HG02763 (cell line): Measurements from ENCODE around the gene TBC1D8.

Source experiments
- ATAC-seq: cut with Tn5 transposase; IDR thresholded peaks from one replicate; pipeline ENCODE4 v1.9.1; 2021; ENCODE audit warnings: mild to moderate bottlenecking, moderate library complexity; ENCODE audit not compliant: unreplicated experiment

The TBC1D8 gene

DNA sequence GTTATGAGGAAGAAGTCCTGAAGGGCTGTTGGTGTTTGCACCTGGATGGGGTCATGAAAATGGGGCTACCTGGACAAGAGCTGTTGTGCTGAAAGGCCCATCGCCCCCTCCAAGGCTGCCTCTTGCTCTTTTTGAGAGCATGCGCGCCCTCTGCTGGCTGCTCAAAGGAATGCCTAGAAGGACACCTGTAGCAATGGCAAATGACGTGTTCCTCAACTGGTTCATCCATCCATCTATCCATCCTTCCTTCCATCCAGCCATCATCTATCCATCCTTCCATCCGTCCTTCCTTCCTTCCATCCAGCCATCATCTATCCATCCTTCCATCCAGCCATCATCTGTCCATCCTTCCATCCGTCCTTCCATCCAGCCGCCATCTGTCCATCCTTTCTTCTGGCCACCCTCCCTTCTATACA is 166.3 kb downstream of the TBC1D8 start:
- no peak for ATAC-seq

DNA sequence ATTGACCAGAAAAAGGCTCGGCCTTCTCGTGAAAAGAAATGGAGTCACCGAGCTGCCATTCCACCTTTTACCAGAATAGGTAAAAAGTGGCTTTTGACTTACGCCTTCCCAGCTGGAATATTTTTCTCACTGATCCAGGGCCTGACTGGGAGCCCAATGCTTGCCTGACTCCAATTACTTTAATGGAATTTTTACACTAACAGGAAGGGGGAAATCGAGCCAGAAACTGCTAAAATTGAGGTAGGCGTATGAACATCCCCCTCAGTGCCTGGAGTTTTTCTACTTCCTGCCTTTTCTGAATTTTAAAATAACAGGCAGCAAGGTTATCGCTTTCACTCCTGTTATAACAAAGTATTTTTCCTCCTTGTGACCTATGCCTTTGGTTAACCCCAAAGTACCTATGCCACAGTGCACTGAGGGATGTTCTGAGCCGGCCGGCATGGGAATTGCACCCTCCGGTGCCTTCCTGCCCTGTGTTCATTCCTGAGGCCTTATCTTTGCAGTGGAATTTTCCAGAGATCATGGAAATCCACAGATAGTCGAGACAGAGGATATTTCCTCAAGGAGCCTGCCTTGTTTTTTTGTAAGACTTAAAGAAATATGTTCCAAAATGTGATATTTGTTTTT is 167.4 kb downstream of the TBC1D8 start:
- no peak for ATAC-seq

DNA sequence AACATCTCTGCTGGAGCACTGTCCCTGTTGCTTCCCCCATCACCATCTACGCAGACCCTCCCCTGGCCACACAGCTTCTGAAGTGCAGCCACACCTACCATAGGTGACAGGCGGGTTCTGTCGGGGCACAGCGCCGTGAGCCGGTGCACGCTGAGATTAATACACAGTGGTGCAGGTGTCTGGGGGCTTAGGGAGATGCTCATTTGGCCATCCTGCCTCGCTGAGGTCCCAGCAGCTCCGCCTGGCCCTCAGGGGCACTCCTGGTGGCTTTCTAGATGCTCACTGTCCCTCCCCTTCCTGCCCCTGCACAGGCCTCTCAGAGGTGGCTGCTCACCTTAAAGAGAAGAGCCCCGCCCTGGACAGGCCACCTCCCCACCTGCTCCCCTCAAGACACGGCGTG is 168.0 kb downstream of the TBC1D8 start:
- ATAC-seq, result no peak

DNA sequence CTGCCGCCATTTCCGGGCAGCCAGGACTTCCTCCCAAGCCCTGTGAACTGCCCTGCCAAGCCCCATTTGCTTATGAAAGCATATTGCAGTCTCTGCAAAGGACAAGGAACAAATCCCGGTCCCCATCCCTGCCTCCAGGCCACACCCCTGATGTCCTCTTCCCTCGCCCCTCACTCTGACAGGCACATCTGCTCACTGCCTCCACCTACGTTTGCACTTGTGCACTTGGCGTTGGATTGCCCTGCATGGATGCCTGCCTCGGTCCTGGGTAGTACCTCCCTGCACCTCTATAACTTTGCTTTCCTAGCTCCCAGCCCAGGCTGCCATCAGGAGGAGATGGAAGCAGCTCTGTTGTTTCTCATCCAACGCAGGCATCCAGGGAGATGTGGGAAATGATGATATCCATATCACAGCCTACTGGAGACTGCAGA is 168.7 kb downstream of the TBC1D8 start:
- ATAC-seq, result no peak

DNA sequence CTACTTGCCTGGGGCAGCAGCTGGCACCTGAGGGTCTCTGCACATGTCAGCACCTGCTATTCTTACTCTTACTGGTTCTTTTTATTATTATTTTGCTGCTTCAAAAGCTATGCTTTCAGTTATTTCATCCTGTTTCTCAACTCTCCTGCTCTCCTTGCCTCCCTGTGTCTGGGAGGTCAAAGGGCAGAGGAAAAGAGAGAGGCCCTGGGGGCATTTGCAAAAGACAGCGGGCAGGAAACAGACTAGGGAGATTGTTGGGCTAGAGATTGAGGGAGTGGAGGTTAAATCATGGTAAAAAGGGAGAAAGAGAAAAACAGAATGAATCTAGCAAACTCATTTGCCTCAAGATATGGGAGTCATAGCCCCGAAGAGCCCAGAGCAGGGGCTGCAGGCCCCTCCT is 170.2 kb downstream of the TBC1D8 start:
- no peak for ATAC-seq

DNA sequence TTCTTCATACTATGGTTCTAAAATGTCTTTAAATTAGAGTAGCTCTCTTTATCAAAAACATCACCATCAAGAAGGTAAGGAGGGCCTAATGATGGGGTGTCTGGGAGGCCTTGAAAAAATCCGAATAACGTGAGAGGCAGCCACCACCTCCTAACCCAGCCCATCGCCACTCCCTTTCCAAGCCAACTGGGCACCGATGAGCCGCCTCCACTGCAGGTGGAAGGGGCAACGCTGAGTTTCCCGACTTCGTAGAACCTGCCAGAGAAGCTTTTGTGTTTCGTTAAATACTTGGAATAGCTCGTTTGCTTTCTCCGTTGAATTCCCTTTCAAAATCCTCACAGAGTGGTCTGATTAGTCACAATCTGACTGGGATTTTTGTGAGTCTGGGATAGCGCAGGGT is 171.1 kb downstream of the TBC1D8 start:
- no peak for ATAC-seq

DNA sequence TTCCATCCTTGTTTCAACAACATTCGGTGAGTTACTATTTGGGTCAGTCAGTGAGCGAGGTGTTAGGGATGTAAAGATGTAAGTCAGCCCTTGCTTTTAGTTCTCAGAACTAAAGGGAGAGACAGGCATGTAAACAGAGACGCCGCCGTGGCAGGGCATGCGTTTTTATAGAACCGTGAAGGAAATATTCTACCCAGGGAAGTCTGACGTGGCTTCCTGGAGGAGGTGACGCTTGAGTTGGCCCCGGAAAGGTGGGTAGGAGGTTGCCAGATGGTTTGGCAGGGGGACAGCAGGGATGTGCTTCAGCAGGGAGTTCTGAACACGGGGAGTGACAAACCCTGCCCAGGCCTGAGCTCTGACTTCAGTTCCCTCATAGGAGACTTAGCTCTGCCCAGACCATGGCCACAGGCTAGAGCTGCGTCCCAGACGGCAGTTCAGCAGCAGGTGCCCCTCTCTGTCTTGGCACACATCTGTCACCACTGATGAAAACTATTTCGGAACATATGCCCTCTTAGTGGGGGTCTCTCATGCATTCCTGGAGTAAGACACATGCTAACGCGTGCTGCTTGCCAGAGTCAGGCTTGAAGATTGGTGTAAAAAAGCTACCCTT is 172.5 kb downstream of the TBC1D8 start:
- ATAC-seq, result no peak

DNA sequence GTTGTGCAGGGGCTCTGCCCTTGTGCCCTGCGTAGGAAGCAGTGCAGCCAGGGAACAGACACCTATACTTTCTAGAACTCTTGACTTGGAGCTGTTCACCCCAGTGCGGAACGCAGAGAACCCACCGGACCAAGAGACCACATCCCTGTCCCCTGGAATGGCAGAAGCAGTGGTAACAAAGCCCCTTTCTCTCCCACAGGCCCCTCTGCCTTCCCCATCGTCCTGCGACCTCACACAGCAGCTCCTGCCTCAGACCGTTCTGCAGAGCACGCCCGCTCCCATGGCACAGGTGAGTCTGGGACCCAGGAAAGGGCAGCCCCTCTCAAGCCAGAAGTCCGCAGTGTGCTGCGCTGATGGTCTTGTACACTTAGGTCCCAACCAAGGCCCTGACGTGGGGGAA is 173.7 kb downstream of the TBC1D8 start:
- no peak for ATAC-seq

DNA sequence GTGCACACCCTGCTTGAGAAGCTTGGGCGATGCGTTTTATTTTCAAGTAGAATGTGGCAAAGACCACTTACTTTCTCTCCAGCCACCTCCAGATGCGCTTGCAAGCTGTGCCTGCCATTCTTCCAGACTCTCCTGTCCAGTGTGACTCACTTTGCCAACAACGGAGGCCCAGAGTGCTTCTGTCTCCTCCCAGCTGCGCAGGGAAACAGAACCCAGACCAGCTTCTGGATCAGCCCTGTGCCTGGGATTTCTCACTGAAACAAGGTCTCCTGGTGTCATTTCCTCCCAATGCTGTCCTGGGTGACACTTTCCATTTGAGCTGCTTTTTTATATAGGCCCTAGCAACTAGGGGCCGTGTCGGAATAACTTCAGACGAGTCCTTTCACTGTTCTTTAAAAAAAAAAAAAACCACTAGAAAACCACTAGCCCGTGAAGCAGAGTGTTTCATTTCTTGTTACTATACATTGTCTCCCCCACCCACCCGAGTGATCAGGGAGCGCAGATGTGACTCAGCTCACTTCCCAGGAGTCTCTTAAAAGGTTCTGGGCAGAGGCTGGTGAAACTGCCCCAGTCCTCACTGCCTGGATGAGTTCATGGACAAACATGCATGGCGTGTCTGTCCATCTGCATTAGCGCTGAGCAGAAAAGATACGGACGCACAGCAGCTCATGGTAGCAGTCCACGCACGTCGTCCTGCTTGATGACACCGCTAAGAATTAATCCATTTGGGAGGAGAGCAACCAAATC is 174.4 kb downstream of the TBC1D8 start:
- ATAC-seq, result peak; percentile 81

DNA sequence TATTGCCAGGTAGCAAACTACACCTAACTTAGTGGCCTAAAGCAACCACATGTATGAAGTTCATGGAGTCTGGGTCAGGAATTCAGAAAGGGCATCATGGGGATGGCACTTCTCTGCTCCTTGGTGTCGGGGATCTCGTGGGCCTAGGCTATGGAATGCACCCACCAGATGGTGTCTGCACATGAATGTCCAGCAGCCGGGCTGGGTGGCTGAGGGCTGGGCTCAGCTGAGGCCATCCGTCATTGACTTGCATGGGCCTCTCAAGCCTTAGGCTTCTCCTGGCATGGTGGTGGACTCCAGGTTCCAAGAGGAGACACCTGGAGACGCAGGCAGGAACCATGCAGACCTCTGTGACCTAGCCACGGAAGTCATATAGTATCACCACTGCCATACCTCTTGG is 175.1 kb downstream of the TBC1D8 start:
- ATAC-seq, result no peak

DNA sequence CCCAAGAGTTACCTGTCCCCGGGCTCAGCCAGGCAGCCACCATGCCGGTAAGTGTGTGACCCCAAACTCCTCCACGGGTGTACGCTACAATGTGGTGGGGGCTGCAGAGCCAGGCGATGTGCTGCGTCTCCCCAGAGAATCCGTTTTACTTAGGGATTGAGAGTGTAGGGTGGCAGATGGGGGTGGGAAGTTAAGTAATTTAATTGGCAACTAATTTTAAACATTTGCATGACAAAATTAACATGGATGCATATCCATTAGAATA is 175.7 kb downstream of the TBC1D8 start:
- no peak for ATAC-seq

DNA sequence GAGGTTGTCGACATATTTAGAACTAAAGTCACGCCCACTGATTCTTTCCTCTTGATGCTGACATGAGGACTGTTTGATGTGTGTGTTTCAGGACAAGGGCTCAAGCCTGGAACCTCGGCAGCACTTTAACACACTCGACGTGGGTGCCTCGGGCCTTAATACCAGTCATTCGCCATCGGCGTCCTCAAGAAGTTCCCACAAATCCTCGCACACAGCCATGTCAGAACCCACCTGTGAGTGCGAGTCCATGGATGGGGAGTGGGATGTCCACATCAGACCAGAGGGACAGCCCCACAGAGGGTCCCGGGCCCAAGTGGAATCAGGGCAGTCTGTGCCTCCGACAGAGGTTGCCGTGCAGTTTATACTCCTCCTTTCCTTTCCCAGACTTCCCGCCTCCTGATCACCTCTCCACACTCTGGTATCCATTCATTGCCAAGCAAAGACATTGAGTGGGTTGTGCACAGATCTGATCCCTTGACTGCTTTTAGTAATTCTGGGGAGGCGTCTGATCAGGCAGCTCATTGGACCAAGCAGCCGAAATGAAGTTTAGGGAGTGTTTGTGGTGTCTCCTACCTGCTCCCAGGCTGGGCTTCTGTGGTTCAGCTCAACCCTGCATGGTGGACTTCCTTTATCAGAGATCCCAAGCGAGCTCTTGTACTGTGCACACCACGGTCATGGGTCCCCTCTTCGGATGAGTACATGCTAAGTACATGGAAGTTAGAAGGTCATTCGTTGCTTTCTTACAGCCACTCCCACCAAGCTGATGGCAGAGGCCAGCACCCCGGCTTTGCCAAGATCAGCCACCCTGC is 176.3 kb downstream of the TBC1D8 start:
- no peak for ATAC-seq

DNA sequence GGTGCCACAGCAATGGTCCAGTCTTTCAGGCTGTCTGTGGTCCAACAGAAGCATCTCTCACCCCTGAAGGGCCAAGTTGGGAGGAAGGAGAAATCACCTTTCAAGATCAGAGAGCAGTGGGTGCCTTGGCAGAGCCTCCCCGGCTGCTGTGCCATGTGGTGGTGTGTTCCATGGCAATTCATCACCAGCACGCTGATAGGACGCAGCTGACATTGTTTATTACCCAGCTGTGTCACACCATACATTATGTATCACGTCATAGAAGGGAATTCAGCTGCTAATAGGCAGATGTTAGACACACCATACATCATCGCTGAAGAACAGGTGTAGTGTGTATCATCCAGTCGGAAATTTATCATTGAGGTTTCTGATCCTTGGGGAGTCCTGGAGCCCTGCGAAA is 178.7 kb downstream of the TBC1D8 start:
- no peak for ATAC-seq

DNA sequence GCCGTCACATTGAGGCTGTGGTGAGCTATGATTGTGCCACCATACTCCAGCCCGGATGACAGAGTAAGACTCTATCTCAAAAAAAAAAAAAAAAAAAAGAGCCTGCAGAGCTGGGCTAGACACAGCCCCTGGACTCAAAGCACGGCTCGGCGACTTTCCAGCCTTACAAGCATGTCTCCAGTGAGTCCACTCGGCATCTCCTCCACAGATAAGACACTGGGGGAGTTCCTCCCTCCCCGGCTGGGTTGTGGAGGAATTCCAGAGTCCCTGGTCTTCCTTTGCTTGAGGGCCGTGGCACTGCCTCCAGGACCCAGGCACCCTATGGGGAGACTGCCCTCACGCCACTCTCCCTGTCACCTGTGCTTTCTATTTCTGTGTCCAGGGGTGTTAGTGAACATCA is 180.0 kb downstream of the TBC1D8 start:
- no peak for ATAC-seq

DNA sequence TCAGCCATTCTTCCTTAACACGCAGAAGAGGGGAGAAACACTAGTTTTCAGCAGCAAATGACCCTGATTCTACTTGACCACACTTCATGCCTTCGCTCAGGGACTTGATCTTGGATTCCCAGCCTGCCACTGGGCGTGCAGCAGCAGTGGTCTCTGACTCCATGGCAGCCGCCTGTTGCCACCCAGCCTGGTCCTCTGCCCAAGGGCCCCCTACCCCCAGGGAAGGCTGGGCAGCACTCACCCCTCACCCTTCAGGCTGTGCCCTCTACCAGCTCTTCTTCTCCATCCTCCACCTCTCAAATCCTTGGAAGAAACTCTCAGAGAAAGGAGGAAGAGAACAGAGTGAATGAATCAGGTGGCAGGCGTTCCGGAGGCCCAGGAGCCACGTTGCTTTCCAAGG is 181.2 kb downstream of the TBC1D8 start:
- ATAC-seq, result no peak

DNA sequence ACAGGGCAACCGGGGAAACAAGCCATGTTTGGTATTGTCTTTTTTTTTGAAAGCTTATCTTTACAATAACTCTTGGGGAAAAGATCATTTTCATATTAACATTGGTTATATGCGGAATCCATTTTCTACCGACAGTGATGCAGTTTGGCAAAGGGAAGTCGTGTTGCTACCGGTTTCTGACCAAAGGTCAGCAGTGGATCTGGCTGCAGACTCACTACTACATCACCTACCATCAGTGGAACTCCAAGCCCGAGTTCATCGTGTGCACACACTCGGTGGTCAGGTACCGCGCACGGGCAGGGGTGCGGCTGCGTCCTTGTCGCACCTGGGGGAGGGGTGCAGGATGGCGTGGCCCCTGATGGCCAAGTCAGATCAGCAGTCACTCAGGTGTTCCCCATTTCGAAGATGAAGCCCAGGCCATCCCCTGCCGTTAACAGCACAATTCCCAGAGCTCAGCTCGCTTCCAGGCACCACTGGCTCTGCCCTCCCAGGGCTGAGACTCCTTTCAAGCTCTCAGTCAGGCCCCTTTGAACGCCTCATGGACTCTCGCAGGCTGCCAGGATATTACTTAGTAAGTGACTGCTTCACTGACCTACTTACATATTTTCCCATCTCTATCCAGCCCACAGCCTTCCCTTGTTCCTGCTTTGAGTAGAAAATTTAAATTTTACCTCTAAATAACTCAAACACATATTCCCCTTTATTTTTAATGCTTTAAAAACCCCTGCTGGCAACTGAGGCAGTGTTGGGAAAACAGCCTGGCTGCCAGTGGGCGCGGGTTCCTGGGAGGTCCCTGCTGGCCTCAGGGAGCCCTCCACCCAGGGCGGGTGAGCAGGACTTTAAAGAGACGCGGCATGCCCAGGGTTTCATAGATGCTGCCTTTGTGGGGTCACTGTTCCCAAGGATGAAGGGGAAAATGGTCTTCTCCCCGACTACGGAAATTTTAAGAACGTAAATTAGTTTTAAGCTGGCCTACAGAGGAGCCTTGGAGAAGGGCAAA is 182.7 kb downstream of the TBC1D8 start:
- ATAC-seq, result no peak

DNA sequence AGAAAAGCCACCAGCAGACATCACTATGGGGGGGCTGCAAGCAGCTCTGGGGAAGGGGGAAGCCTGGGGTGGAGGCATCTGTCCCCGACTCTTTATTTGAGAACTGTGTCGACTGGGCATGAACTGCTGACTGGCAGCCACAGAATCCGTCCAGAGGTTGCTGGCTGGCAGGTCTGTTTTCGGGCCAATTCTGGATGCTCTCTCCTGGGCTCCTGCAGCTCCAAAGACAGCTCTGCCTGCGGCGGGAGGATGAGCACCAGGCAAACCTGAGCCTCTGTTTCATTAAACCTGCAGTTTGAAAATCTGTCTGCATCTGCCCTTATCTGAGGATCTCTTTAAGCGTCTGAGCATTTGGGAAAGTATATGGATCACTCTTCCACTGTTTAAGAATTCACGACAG is 183.5 kb downstream of the TBC1D8 start:
- ATAC-seq, result no peak

DNA sequence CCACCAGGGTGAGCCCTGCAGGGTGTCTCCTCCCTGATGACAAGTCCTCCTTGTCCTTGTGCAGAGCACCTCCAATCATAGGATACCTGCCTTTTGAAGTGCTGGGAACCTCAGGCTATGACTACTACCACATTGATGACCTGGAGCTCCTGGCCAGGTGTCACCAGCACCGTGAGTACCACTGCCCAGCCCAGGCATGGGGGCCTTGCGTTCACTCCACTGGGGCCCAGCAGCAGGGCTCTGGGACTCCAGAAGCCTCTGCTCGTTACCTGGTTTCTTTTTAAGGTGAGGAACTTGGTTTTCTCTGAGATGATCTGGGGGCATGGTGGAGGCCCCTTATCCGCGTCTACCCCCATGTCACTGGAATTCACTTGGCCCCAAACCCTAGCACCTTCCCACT is 185.6 kb downstream of the TBC1D8 start:
- no peak for ATAC-seq

DNA sequence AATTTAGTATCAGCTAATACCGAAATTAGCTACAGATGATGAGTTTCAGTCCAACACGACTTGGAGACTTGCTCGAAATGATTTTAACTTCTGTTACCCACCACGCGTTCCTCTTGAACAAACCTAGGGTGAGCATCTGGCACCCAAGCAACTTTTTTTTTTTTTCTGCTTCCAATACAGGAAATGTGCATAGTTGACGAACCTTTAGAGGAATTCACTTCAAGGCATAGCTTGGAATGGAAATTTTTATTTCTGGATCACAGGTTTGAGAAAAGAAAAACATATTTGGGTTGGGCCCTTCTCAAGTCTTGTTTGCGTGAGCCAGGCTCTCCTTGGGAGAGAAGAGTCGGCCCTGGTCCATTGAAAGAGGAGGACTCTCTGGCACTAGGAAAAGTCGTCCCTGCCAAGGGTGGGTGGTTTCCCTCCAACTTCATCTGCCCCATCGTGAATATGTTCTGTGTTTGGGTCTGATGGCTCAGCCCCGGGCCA is 186.5 kb downstream of the TBC1D8 start:
- no peak for ATAC-seq

DNA sequence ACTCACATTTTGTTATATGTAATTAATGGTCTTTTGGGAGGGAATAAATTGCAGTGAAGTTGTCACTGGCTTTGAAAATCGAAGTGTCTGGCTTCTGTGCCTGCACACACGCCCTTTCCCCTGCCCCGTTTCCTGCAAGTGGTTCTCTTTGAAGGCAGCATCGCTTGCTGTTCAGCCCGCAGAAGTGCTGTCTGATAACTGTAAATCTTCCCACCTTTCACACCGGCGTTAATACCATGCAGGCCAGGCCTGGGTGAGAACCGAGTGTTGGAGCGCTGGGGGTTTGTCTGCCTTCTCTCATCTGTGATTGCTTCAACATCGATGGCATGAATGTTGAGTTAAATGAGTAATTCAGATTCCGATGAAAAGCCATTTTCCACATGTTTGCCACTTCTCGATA is 187.0 kb downstream of the TBC1D8 start:
- ATAC-seq, result no peak

DNA sequence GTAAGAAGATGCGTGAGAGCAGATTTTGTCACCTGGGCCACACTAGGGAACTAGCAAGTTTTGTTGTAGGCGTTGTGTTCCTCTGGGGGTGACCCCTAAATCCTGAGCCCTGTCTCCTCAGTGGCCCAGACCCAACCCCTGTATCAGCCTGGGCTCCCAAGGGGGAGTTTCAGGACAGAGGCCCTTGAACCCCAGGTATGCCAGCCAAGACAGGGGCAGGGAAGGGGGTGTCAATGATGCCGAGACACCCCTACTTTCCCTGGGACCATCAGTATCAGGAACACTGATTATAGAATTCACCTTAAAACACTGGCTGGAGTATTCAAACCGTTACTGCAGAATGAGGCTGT is 188.2 kb downstream of the TBC1D8 start:
- no peak for ATAC-seq
